COR-L47 (cell line): ENCODE measurements around the gene CACFD1.

Source experiments
- DNase-seq: peaks from one replicate; lab custom pipeline; 2025; lab: John Stamatoyannopoulos, UW

The CACFD1 gene

DNA sequence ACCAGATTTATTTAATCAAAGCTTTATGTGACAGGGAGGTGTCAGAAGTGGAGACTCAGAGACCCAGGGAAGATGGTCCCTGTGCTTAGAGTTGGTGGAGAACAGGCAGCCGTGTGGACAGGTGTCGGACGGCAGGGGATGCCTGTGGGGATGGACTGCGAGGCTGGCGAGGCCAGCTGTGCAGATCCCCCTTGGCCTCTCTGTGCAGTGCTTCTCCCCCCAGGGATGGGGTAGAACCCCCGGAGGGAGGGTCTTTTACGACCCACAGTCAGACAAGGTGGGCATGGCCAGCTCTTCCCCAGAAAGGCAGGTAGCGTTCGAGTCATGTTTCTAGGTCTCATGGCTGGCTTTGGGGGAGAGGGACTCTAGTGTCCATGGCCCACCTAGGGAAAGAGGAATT lies 23.8 kb downstream of the CACFD1 start:
- no peak for DNase-seq

DNA sequence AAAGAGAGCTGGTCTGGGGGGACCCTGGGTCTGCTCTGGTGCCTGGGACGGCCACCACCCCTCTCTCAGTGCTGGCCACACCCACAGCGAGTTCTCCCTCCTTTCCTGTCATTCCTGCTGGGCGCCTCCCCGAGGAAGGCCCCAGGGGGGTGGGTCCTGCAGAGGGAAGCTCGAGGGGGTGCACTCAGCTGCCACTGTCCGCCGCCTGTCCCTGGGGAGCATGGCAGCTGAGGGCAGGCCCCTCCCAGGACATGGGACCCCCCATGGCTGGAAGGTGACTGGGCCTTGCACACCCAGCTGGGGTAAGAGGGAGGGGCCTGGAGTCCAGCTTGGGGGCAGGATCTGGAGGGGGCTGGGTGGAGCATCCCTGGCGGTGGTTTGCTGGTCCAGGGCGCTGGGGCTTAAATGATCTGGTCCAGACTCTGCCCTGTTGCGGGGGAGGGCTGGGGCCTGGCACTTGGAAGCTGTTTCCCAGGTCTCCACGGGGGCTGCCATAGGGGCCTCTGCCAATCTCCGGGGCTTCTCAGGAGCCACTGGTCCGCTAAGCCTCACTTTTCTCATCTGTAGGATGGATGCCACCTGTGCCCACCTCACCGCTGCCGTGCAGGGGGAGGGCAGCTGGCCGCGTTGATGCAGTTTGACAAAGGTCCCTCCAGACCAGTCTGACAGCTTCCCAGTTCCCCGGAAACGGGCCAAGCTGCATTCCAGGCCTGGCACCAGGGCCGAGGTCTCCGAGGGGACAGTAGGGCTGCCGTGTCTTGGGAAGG lies 25.1 kb downstream of the CACFD1 start:
- DNase-seq: no peak

DNA sequence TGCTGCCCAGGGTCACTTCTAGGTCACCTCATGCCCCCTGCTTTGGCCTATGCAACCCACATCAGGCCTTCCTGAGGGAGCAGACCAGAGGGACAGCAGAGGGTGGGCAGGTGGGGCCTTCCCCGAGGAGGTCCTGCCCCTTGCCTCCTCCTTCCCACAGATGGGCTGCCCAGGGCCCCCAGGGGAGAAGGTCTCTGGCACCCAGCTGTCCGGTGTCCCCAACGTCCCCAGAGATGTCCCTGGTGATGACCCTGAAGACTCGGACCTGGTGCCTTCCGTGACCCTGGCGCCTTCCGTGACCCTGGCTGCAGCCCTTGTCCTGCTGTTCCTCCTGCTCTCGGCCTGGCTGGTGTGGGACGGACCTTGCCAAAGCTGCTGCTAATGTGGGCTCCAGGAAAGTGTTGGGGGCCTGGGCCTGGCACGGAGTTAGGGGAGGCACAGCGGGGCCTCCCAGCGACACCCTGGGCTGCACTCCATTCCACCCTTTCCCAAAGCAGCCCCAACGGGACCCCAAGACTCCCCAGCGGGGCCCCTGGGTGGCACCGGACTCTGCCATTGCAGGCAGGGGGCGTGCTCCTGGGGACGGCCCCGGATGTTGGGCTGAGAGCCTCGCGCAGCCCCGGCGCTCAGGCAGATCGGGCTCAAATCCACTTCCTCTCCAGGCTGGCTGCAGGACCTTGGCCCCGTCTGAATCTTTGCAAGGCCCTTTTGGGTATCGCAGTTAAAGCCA lies 25.9 kb downstream of the CACFD1 start:
- no peak for DNase-seq

DNA sequence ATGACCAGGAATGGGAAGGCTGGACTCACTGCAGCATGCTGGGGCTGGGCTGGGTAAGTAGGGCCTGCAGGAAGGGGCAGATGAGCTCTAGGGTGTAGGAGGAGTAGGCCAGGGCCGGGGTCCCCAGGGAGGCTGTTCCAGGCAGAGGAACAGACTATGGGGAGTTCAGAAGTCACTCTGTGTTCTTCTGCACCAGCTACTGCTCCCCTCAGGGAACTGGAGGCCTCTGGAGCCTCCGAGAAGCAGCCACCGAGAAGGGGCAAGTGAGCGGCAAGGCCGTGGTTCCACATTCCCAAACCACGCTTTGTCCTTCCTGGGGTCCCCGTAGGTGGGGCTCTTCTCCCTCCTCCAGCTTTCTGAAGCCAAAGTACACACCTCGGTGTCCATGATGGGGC lies 27.6 kb downstream of the CACFD1 start:
- no peak for DNase-seq

DNA sequence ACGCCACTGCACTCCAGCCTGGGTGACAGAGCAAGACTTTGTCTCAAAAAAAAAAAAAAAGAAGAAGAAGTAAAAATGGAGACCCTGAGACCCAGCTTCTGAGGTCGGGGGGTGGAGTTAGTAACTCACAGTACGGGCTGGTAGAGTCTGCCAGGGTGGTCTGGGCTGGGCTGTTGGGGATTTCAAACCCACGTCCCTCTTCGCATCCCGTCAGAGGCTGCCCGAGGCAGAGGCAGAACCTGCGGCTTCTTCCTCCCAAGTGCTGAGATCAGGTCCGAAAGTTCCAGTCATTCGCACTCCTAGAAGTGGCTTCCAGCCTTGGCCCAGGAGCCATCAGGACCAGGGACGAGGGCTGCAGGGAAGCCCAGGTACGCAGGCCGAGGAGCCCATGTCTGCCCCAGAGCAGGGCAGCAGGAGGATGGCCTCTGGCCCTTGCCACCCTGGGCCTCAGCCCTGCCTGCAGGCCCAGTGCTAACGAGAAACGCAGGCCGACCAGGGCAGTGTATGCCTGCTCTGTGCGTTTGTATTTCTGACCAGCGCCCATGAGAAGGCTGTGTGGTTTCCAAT lies 29.0 kb downstream of the CACFD1 start:
- no peak for DNase-seq

DNA sequence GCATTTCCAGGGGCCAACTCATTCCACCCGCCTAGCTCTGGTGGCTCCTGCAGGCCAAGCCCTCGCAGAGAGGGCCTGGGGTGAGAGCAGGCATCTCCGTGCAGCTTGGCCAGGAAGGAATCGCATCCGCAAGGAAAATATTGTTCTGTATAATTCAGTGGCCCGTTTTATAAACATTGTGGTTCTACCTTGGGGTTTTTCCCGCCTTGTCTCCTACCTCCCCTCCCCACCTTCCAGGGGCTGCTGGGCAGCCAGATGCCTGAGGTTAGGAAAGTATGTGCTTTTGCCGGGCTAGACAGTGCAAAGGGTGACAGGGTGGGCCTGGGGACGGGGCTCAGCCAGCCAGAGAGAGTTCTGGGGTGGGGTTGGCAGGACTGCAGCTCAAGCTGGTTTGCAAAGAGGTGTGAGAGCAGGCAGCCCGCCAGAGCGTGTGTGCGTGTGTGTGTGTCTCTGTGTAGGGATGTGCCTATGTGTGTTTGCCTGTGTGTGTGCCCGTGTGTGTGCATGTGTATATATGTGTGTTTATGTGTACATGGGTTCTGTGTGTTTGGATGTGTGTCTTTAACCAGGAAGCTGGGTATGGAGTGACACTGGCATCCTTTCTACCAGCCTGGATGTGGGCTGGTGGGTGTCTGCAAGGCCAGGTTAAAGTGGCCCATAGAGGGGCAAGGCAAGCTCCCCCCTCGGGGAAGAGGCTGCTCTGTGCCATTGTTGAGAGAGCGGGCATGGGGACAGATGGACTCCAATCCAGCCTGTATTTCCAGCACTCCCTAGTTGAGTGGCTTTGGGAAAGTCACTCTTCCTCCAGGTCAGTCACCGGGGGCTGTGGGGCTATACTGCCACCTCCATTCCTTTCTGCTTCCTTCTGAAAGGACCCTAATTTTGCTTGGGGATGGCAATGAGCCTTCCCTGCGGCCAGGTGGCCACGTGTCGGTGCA lies 29.7 kb downstream of the CACFD1 start:
- no peak for DNase-seq

DNA sequence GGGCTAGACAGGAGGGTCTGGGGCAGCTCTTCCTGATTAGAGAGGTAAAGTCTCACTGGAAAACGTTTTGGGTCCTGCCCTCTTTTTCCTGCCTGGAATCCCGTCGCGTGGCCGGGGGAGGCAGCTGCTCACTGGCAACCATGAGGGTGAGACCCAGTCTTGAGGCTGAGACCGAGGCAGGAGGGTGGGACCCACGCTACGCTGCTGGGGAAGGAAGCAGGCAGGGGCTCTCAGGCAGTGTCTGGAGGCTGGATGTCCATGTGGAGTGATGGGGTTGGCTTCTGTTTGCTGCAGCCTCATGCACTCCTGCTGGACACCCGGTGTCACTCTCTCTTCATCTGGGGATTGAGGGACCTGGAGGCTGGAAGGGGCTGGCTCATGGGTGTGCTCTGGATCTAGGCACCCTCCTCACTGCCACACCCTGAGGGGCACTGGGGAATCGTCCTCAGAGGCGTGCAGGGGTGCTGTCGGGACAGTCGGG lies 30.5 kb downstream of the CACFD1 start:
- no peak for DNase-seq

DNA sequence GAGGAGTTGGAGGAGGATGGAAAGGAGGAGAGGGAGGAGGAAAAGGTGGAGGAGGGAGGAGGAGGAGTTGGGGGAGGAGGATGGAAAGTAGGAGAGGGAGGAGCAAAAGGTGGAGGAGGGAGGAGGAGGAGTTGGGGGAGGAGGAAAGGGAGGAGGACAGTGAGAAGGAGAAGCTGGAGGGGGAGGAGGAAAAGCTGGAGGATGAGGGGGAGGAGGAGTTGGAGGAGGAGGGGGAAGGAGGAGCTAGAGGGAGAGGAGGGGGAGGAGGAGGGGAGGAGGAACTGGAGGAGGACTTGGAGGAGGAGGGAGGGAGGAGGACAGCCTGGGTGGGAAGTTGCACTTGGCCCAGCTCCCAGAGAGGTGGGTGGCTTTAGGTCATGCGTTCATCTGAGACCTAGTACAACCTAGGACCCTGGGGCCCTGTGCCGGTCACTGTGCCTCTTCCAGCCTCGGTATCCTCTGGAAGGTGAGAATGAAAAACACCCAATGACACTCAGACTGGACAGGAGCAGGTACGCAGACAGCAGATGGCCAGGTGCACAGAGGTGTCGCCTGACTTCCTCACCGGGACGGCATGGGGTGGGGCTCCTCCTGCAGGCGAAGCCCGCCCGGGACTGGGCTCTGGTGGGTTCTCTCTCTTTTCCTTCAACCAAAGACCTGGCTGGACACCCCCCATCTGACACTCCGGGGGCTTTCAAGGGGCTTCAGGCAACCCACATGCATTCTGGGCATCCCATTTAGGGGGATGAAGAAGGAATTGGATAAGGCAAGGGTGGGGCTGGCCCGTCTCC lies 31.3 kb downstream of the CACFD1 start:
- DNase-seq: no peak

DNA sequence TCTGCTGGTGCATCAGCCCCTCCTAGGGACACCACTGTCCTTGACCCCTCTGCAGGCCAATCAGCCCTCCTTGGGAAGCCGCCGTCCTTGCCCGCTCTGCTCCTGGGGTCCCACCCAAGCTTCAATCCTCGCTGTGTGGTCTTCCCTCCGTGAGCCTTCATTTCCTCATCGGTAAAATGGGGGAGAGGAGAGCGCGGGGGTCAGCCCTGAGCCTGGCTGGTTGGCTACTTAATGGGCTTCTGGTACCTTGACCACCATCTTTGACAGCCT lies 31.8 kb downstream of the CACFD1 start:
- DNase-seq: no peak

DNA sequence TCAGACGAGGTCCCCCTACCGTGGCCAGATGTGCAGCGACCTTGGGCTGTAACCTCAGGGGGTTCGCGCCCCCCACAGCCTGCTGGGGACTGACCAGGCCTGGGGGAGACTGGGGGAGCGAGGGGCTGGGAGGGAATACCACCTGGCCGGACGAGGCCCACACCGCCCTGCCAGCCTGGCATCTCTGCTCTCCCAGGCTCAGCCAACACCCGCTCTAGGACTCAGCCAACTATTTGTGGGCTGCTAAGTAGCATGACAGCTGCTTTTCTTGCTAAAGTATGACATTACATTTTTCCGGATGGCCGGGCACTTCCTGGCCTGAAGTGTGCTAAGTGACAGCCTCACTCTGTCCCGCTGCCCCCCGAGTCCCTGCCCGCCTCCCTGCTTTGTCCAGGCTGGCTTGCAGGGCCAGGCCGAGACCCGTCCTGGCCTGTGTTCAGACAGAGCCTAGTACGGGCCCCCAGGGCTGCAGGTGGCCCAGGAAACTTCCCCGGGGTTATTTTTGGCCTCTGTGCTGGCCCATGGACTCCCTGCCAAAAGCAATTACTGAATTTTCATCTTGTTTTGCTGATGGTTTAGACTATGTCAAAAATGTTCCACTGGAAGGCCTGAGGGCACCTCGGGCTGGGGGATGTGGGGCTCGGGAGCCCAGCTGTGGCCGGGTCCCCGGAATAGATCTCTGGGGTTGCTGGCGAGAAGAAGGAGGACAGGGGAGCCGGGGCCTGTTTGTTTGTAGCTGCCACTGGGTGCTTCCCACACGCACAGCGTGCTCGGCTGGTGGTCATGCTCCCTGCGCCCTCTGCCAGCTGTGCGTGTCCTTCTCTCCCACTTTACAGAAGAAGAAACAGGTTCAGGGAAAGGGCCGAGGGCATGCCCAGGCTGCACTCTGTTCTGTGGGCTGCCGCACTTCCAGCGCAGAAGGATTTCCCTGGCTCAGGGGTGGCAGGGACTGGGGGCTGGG lies 32.6 kb downstream of the CACFD1 start:
- no peak for DNase-seq

DNA sequence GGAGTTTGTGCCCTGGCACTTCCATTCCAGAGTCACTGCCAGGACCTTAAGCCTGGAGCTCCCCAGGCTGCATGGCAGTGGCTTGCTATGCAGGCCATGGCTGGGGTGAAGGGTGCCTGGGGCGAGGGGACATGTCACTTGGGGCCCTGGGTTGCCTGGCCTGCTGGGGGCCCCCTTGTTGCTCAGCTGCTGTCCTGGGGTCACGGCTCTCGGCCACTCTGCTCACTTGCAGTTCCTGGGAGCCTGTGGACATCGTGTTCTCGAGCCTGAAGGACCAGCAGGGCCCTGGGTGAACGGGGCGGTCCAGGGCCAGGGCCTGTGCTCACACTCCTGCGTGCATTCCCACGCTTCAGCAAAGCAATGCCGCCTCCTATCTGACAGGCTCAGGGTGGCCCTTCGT lies 33.6 kb downstream of the CACFD1 start:
- DNase-seq: no peak

DNA sequence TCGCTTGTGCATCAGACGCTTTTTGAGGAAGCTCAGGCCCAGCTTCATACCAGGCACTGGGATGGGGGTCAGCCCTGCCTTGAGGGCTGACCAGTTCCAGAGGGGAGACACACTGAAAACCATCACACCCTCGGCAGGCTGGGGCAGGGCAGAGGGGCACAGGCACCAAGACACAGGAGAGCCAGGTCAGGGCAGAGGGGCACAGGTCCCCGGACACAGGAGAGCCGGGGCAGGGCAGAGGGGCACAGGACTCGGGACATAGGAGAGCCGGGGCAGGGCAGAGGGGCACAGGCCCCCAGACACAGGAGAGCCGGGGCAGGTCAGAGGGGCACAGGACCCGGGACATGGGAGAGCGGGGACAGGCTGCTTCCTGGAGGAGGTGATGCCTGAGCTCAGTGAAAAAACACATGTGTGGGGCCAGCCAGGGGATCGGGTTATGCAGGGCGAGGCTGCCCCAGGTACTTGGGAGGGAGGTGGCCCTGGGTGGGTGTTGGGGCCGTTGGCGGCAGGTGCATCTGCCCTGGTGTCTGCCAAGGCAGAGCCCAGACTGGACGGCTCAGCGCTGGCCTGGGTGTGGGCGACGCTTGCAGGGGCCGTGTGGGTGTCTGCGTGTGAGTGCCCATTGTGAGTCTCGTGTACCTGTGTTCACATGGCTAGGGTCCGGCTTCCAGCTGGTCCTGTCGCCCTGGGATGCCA lies 34.2 kb downstream of the CACFD1 start:
- DNase-seq: no peak

DNA sequence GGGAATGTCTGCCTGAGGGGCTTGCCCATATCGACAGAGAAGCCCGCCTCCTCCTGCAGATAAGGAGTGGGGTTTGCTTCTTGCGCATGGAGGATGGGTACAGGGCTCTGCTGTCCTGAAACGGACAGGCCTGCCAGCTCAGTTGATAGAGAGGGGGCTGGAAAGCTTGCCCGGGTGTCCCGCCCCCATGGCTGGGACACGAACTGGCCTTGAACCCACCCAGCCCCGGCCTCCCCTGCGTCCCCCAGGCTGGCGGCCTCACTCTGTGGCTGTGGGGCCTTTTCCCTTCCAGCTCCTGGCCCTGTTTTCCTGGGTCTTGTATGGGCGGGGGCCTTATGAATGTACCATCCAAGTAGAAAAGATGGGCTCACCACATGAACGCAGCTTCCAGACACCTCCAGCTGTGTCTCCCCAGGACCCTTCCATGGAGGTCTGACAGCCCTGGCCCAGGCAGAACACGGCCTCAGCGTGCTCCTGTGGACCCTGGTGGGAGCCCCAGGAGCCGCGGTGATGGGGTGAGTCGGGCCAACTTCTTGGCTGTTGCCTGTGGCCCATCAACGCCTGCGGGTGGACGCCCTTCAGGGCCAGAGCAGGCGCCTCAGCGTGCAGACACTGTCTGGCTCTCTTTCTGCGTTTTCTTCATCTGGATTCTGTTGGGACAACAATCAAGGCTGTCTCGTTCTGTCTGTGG lies 35.0 kb downstream of the CACFD1 start:
- no peak for DNase-seq

DNA sequence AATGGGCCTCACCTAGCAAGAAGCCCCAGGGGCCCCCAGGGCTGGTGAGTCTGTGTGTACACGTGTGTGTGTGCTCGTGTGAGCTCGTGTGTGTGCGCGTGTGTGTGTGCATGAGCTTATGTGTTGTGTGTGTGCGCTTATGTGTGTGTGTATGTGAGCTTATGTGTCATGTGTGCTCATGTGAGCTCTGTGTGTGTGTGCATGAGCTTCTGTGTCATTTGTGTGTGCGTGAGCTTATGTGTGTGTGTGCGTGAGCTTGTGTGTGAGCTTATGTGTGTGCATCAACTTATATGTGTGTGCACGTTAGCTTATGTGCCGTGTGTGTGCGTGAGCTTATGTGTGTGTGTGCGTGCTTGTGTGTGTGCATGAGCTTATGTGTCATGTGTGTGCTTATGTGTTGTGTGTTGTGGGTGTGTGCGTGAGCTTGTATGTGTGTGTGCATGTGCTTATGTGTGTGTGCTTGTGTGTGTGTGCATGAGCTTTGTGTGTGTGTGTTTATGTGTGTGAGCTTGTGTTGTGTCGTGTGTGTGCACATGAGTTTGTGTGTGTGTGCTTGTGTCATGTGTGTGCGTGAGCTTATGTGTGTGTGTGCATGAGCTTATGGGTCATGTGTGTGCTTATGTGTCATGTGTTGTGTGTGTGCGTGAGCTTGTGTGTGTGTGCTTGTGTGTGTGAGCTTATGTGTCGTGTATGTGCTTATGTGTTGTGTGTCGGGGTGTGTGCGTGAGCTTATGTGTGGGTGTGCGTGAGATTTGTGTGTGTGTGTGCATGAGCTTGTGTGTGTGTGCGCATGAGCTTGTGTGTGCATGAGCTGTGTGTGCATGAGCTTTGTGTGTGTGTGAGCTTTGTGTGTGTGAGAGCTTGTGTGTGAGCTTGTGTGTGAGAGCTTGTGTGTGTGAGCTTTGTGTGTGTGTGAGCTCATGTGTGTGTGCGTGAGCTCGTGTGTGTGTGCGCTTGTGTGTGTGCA lies 35.8 kb downstream of the CACFD1 start:
- no peak for DNase-seq

DNA sequence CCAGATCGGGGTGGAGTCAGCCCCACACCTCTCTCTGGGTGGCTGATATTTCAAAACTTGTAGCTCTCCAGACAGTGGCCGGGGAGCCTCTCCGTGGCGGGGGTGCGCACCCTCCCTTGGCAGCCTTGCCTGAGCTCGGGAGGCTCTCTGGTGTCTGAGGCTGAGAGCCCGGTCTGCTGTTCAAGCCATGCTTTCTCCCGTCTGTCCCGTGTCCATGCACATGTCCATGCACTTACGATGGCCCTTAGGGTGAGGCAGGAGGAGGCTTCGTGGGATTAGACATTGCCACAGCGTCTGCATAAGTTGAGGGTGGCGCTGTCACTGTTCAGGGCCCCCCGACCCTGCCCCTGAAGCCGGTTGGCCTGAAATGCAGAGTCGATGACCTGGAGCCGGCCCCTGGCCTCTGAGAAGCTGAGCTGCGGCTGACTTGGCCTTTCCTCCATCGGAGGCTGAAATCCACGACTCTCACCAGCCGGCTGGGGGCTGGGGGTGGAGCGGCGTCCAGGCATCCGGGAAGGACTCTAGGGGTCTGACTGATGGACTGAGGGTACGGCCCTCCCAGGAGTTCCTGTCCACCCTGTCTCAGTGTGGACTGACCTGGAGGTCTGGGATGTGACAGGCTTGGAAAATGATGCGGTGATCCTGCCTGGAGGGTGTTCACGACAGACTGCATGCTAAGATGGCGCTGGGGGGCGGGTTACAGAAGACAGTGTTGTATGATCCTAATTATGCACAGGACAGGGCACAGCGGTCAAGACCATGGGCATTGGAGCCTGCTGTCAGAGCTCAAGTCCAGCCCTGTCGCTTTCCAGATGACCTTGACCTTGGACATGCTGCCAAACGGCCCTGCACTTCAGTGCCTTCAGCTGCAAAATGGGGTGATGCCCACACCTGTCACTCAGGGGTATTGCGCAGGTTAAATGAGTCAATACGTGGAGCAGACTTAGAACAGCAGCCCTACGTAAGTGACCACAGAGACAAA lies 37.4 kb downstream of the CACFD1 start:
- no peak for DNase-seq

DNA sequence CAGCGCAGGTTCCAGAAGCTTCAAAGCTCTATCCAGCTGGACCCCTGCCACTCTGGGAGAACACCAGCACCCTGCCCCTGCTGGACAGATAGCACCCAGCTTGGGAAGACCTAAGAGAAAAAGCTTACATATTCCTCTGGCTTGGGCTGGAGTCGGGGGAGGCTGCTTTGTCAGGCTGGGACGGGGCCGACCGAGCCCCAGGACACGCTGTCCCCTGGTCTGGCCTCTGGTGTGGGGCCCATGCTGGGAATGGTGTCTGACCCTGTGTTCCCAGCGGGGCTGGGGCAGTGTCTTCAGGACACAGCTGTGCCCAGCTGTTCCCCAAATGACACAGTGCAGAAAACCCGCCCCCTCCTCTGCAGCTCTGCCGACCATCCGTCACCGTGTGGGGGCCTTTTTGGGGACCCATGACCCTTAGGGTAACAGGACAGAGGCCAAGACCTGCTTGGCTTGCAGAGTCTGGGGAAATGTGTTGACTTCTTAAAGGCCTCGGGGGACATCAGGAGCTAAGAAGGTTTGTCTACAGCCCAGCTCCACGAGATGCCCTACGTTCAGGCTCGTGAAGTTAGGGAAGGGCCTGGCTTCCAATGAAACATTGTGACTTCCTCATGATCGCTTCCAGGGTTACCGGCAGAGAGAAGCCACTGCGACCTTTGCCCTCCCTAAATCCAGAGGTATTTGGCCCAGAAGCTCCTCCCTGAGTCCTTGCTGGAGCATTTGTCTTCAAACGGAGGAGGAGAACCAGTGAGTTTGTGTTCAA lies 39.5 kb downstream of the CACFD1 start:
- no peak for DNase-seq
